HepG2 (cell line): ENCODE results near the gene CTRL. TPM values are rescaled to one million over a fixed set of nuclear protein-coding genes. Genes with fewer than 3 reads are reported as not detected.

Experiments
- ATF1 ChIP-seq: IDR thresholded peaks from 2 replicates; pipeline ENCODE4 v1.6.1; 2016; ENCODE audit warnings: mild to moderate bottlenecking, control low read depth
- CC2D1A ChIP-seq: sonication (generic); formaldehyde crosslinking; IDR thresholded peaks from 2 replicates; pipeline ENCODE4 v1.8.1; 2023; ENCODE audit warnings: mild to moderate bottlenecking, missing genetic modification reagents
- KDM1A ChIP-seq: IDR thresholded peaks from 2 replicates; pipeline ENCODE4 v1.6.1; 2016; ENCODE audit warnings: missing compliant biosample characterization
- KLF6 ChIP-seq: IDR thresholded peaks from 2 replicates; pipeline ENCODE4 v1.8.0; 2016; ENCODE audit warnings: missing biosample characterization, missing genetic modification reagents
- MNT ChIP-seq: fragments of 450-650 bp; IDR thresholded peaks from 2 replicates; pipeline ENCODE4 v1.6.1; 2016
- NFYC ChIP-seq: IDR thresholded peaks from 2 replicates; pipeline ENCODE4 v1.6.1; 2016; ENCODE audit warnings: missing genetic modification reagents, missing compliant biosample characterization
- POLR2A ChIP-seq, 2 experiments: IDR thresholded peaks; 2 replicates each; pipeline ENCODE4 v1.6.1; 2011; ENCODE audit warnings: low read depth in 2 of 2, low read length in 2 of 2, mild to moderate bottlenecking in 1 of 2, moderate library complexity in 1 of 2; ENCODE audit not compliant: insufficient read depth in 1 of 2
- THAP11 ChIP-seq: IDR thresholded peaks from 2 replicates; pipeline ENCODE4 v1.6.1; 2016; ENCODE audit warnings: missing biosample characterization, missing genetic modification reagents
- ZGPAT ChIP-seq: IDR thresholded peaks from 2 replicates; pipeline ENCODE4 v1.6.1; 2016; ENCODE audit warnings: mild to moderate bottlenecking
- ZNF10 ChIP-seq: sonication (generic); formaldehyde crosslinking; IDR thresholded peaks from 2 replicates; pipeline ENCODE4 v1.4.0; 2020; ENCODE audit warnings: mild to moderate bottlenecking, low read depth, missing genetic modification reagents, borderline replicate concordance
- polyA plus RNA-seq, 8 experiments: library from polyadenylated mRNA; depleted of rRNA in 3 of 8; stranded (reverse) in 7 of 8; unstranded in 1 of 8; fragments of >200 nt; fragmentation: Illumina TruSeq in 4 of 8; extraction: Trizol in 4 of 8; gene quantifications; 2 replicates each; pipeline versions ENCODE4 v1.2.1 to v1.2.3, GENCODE V29; 2011 to 2016; ENCODE audit warnings: low read depth in 4 of 8, missing spikeins in 1 of 8, mixed read lengths in 1 of 8; ENCODE audit not compliant: insufficient read depth in 1 of 8
- total RNA-seq, 5 experiments: library from RNA; depleted of rRNA; stranded (reverse); fragments of >200 nt; fragmentation: Illumina TruSeq; extraction: Trizol; gene quantifications; 2 replicates each; pipeline ENCODE4 v1.2.3, GENCODE V29; 2016; ENCODE audit warnings: low read depth in 1 of 5
- TF ChIP-seq, protein P1 (sequence below): sonication (generic); formaldehyde crosslinking; IDR thresholded peaks from 2 replicates; pipeline ENCODE4 v1.4.0; 2020; ENCODE audit warnings: missing genetic modification reagents
- TF ChIP-seq, protein P2 (sequence below): sonication (generic); formaldehyde crosslinking; IDR thresholded peaks from 2 replicates; pipeline ENCODE4 v1.8.0; 2022; ENCODE audit warnings: missing genetic modification reagents, mild to moderate bottlenecking, borderline replicate concordance
- TF ChIP-seq, protein P3 (sequence below): sonication (generic); formaldehyde crosslinking; IDR thresholded peaks from 2 replicates; pipeline ENCODE4 v1.5.1; 2020; ENCODE audit warnings: mild to moderate bottlenecking, missing genetic modification reagents, moderate library complexity
- TF ChIP-seq, protein P4 (sequence below): sonication (generic); formaldehyde crosslinking; IDR thresholded peaks from 2 replicates; pipeline ENCODE4 v1.4.0; 2020; ENCODE audit warnings: missing genetic modification reagents

The CTRL gene
- total and polyA plus RNA-seq, 2 of the 13 experiments (the other 11 are each of a cell fraction or from before 2014, with no cell fraction given): 1.9 to 2.7 TPM

DNA sequence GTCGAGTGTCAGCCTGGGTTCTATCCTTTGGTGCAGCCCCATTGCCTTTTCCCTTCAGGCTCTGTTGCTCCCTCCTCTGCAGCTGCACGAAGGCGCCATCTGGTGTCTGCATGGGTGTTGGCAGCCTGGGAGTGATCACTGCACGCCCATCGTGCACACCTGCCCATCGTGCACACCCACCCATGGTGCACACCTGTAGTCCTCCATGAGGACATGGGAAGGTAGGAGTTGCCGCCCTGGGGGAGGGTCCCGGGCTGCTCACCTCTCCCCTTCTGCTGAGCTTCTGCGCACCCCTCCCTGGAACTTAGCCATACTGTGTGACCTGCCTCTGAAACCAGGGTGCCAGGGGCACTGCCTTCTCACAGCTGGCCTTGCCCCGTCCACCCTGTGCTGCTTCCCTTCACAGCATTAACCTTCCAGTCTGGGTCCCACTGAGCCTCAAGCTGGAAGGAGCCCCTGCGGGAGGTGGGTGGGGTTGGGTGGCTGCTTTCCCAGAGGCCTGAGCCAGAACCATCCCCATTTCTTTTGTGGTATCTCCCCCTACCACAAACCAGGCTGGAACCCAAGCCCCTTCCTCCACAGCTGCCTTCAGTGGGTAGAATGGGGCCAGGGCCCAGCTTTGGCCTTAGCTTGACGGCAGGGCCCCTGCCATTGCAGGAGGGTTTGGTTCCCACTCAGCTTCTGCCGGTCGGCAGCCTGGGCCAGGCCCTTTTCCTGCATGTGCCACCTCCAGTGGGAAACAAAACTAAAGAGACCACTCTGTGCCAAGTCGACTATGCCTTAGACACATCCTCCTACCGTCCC, 2.9 kb downstream of the CTRL start (continued):
- TF ChIP-seq ZGPAT (CRISPR knock-in tag): 0 out of 2 replicates have a peak, but pooled peaks have one; percentile 25
- peak; percentile 65 for TF ChIP-seq THAP11 (CRISPR knock-in tag)
- no peak for TF ChIP-seq KDM1A (CRISPR knock-in tag)
- 0 out of 4 replicates have a peak, but pooled peaks of 1 of the 2 experiments have one; percentile 8 for TF ChIP-seq POLR2A (IDR thresholded peaks at IDR 0.05; ENCODE audit: insufficient read depth in 1 of 2, low read depth in 2 of 2, low read length in 2 of 2)
- no peak for TF ChIP-seq NFYC (CRISPR knock-in tag)
- TF ChIP-seq, protein P1, sequence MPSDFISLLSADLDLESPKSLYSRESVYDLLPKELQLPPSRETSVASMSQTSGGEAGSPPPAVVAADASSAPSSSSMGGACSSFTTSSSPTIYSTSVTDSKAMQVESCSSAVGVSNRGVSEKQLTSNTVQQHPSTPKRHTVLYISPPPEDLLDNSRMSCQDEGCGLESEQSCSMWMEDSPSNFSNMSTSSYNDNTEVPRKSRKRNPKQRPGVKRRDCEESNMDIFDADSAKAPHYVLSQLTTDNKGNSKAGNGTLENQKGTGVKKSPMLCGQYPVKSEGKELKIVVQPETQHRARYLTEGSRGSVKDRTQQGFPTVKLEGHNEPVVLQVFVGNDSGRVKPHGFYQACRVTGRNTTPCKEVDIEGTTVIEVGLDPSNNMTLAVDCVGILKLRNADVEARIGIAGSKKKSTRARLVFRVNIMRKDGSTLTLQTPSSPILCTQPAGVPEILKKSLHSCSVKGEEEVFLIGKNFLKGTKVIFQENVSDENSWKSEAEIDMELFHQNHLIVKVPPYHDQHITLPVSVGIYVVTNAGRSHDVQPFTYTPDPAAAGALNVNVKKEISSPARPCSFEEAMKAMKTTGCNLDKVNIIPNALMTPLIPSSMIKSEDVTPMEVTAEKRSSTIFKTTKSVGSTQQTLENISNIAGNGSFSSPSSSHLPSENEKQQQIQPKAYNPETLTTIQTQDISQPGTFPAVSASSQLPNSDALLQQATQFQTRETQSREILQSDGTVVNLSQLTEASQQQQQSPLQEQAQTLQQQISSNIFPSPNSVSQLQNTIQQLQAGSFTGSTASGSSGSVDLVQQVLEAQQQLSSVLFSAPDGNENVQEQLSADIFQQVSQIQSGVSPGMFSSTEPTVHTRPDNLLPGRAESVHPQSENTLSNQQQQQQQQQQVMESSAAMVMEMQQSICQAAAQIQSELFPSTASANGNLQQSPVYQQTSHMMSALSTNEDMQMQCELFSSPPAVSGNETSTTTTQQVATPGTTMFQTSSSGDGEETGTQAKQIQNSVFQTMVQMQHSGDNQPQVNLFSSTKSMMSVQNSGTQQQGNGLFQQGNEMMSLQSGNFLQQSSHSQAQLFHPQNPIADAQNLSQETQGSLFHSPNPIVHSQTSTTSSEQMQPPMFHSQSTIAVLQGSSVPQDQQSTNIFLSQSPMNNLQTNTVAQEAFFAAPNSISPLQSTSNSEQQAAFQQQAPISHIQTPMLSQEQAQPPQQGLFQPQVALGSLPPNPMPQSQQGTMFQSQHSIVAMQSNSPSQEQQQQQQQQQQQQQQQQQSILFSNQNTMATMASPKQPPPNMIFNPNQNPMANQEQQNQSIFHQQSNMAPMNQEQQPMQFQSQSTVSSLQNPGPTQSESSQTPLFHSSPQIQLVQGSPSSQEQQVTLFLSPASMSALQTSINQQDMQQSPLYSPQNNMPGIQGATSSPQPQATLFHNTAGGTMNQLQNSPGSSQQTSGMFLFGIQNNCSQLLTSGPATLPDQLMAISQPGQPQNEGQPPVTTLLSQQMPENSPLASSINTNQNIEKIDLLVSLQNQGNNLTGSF: no peak
- no peak for TF ChIP-seq ATF1
- TF ChIP-seq, protein P2, sequence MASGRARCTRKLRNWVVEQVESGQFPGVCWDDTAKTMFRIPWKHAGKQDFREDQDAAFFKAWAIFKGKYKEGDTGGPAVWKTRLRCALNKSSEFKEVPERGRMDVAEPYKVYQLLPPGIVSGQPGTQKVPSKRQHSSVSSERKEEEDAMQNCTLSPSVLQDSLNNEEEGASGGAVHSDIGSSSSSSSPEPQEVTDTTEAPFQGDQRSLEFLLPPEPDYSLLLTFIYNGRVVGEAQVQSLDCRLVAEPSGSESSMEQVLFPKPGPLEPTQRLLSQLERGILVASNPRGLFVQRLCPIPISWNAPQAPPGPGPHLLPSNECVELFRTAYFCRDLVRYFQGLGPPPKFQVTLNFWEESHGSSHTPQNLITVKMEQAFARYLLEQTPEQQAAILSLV (CRISPR knock-in tag): no peak
- no peak for TF ChIP-seq KLF6 (CRISPR knock-in tag)
- TF ChIP-seq ZNF10: no peak
- no peak for TF ChIP-seq CC2D1A (CRISPR knock-in tag)
- TF ChIP-seq, protein P3, sequence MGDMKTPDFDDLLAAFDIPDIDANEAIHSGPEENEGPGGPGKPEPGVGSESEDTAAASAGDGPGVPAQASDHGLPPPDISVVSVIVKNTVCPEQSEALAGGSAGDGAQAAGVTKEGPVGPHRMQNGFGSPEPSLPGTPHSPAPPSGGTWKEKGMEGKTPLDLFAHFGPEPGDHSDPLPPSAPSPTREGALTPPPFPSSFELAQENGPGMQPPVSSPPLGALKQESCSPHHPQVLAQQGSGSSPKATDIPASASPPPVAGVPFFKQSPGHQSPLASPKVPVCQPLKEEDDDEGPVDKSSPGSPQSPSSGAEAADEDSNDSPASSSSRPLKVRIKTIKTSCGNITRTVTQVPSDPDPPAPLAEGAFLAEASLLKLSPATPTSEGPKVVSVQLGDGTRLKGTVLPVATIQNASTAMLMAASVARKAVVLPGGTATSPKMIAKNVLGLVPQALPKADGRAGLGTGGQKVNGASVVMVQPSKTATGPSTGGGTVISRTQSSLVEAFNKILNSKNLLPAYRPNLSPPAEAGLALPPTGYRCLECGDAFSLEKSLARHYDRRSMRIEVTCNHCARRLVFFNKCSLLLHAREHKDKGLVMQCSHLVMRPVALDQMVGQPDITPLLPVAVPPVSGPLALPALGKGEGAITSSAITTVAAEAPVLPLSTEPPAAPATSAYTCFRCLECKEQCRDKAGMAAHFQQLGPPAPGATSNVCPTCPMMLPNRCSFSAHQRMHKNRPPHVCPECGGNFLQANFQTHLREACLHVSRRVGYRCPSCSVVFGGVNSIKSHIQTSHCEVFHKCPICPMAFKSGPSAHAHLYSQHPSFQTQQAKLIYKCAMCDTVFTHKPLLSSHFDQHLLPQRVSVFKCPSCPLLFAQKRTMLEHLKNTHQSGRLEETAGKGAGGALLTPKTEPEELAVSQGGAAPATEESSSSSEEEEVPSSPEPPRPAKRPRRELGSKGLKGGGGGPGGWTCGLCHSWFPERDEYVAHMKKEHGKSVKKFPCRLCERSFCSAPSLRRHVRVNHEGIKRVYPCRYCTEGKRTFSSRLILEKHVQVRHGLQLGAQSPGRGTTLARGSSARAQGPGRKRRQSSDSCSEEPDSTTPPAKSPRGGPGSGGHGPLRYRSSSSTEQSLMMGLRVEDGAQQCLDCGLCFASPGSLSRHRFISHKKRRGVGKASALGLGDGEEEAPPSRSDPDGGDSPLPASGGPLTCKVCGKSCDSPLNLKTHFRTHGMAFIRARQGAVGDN (CRISPR knock-in tag): peak; percentile 64
- TF ChIP-seq, protein P4, sequence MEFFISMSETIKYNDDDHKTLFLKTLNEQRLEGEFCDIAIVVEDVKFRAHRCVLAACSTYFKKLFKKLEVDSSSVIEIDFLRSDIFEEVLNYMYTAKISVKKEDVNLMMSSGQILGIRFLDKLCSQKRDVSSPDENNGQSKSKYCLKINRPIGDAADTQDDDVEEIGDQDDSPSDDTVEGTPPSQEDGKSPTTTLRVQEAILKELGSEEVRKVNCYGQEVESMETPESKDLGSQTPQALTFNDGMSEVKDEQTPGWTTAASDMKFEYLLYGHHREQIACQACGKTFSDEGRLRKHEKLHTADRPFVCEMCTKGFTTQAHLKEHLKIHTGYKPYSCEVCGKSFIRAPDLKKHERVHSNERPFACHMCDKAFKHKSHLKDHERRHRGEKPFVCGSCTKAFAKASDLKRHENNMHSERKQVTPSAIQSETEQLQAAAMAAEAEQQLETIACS (CRISPR knock-in tag): no peak
- no peak for TF ChIP-seq MNT
